Activated T-cell treated with anti-CD3 and anti-CD28 coated beads, Interleukin-2, amount 50 U/mL, for 4 hours (primary cell): ENCODE data around the gene SEC16A. TPM values are rescaled to one million over a fixed set of nuclear protein-coding genes. Genes with fewer than 3 reads are reported as not detected.

Experiments
- total RNA-seq, 3 donors: library from RNA; stranded (reverse); gene quantifications; one replicate each; pipeline ENCODE4 v1.2.1, GENCODE V29; 2021

SEC16A gene
- total RNA-seq, 3 donors from 2014 or later: 76.6 to 84.0 (median 78.9) TPM

Other genes with a start within 250 kb of the SEC16A start
- gene QSOX2, start 237.2 kb downstream of the SEC16A start, total RNA-seq: 10 to 100 TPM; 26.9 to 30.3 (median 27.5) TPM
- gene CCDC187, start 178.9 kb downstream of the SEC16A start, total RNA-seq: under 1 TPM in 1 of 3 donors, not detected in 2; 0.11 TPM
- gene GPSM1, start 155.5 kb downstream of the SEC16A start, total RNA-seq: 10 to 100 TPM; 12.8 to 13.6 (median 13.4) TPM
- gene DNLZ, start 119.3 kb downstream of the SEC16A start, total RNA-seq: 10 to 100 TPM; 75.5 to 82.7 (median 75.5) TPM
- gene CARD9, start 109.4 kb downstream of the SEC16A start, total RNA-seq: 1 to 10 TPM; 1.4 to 3.4 (median 2.4) TPM
- 10 to 100 TPM; 43.7 to 48.0 (median 44.5) TPM for gene SNAPC4, start 82.9 kb downstream of the SEC16A start, total RNA-seq
- 10 to 100 TPM; 52.8 to 65.0 (median 59.9) TPM for gene ENTR1, start 72.4 kb downstream of the SEC16A start, total RNA-seq
- gene PMPCA, start 72.4 kb downstream of the SEC16A start, total RNA-seq: 10 to 100 TPM; 85.8 to 95.5 (median 94.7) TPM
- 10 to 100 TPM; 20.7 to 25.2 (median 22.5) TPM for gene INPP5E, start 43.2 kb downstream of the SEC16A start, total RNA-seq
- 100 to 1,000 TPM; 124 to 128 (median 125) TPM for gene NOTCH1, start 63.0 kb upstream of the SEC16A start, total RNA-seq
- 1 to 10 TPM; 2.3 to 4.3 (median 3.2) TPM for gene EGFL7, start 179.9 kb upstream of the SEC16A start, total RNA-seq
- gene AGPAT2, start 204.4 kb upstream of the SEC16A start, total RNA-seq: 10 to 100 TPM; 11.4 to 14.3 (median 11.7) TPM
- gene DIPK1B, start 229.5 kb upstream of the SEC16A start, total RNA-seq: under 1 TPM in 2 of 3 donors, not detected in 1; 0.16 to 0.18 TPM